Measurements from ENCODE around the gene TSPAN4.

Gene TSPAN4

GRCh38 chr11:794013-794765 lies 48.5 kb upstream of the TSPAN4 start:
- no peak for ATAC-seq
- no peak for TF ChIP-seq TOX (CRISPR knock-in tag; IDR thresholded peaks at IDR 0.05; ENCODE audit: borderline replicate concordance)
- TF ChIP-seq ZFP30 (CRISPR knock-in tag; IDR thresholded peaks at IDR 0.05) = no peak
- no peak for TF ChIP-seq ISL1 (CRISPR knock-in tag; IDR thresholded peaks at IDR 0.05)
- TF ChIP-seq CREB5 (CRISPR knock-in tag; IDR thresholded peaks at IDR 0.05; ENCODE audit: low read depth) = no peak
- TF ChIP-seq RARB (CRISPR knock-in tag; IDR thresholded peaks at IDR 0.05) = no peak
- no peak for TF ChIP-seq TCF4 (CRISPR knock-in tag; IDR thresholded peaks at IDR 0.05; ENCODE audit: borderline replicate concordance)
- TF ChIP-seq ARNTL (CRISPR knock-in tag; IDR thresholded peaks at IDR 0.05; ENCODE audit: borderline replicate concordance, low read depth) = no peak
- TF ChIP-seq ZNF8 (CRISPR knock-in tag; IDR thresholded peaks at IDR 0.05) = no peak
- no peak for TF ChIP-seq ESRRG (CRISPR knock-in tag; IDR thresholded peaks at IDR 0.05)
- no peak for TF ChIP-seq SNAI2 (CRISPR knock-in tag; IDR thresholded peaks at IDR 0.05)
- TF ChIP-seq, protein P1, sequence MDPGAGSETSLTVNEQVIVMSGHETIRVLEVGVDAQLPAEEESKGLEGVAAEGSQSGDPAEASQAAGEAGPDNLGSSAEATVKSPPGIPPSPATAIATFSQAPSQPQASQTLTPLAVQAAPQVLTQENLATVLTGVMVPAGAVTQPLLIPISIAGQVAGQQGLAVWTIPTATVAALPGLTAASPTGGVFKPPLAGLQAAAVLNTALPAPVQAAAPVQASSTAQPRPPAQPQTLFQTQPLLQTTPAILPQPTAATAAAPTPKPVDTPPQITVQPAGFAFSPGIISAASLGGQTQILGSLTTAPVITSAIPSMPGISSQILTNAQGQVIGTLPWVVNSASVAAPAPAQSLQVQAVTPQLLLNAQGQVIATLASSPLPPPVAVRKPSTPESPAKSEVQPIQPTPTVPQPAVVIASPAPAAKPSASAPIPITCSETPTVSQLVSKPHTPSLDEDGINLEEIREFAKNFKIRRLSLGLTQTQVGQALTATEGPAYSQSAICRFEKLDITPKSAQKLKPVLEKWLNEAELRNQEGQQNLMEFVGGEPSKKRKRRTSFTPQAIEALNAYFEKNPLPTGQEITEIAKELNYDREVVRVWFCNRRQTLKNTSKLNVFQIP (CRISPR knock-in tag; IDR thresholded peaks at IDR 0.05; ENCODE audit: borderline replicate concordance, low read depth) = no peak
- TF ChIP-seq PPARA (CRISPR knock-in tag; IDR thresholded peaks at IDR 0.05; ENCODE audit: borderline replicate concordance) = no peak
- no peak for TF ChIP-seq ZNF70 (CRISPR knock-in tag; IDR thresholded peaks at IDR 0.05)
- TF ChIP-seq, protein P2, sequence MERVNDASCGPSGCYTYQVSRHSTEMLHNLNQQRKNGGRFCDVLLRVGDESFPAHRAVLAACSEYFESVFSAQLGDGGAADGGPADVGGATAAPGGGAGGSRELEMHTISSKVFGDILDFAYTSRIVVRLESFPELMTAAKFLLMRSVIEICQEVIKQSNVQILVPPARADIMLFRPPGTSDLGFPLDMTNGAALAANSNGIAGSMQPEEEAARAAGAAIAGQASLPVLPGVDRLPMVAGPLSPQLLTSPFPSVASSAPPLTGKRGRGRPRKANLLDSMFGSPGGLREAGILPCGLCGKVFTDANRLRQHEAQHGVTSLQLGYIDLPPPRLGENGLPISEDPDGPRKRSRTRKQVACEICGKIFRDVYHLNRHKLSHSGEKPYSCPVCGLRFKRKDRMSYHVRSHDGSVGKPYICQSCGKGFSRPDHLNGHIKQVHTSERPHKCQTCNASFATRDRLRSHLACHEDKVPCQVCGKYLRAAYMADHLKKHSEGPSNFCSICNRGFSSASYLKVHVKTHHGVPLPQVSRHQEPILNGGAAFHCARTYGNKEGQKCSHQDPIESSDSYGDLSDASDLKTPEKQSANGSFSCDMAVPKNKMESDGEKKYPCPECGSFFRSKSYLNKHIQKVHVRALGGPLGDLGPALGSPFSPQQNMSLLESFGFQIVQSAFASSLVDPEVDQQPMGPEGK (CRISPR knock-in tag; IDR thresholded peaks at IDR 0.05; ENCODE audit: borderline replicate concordance) = no peak
- TF ChIP-seq ZC3H10 (CRISPR knock-in tag; IDR thresholded peaks at IDR 0.05) = no peak

DNA sequence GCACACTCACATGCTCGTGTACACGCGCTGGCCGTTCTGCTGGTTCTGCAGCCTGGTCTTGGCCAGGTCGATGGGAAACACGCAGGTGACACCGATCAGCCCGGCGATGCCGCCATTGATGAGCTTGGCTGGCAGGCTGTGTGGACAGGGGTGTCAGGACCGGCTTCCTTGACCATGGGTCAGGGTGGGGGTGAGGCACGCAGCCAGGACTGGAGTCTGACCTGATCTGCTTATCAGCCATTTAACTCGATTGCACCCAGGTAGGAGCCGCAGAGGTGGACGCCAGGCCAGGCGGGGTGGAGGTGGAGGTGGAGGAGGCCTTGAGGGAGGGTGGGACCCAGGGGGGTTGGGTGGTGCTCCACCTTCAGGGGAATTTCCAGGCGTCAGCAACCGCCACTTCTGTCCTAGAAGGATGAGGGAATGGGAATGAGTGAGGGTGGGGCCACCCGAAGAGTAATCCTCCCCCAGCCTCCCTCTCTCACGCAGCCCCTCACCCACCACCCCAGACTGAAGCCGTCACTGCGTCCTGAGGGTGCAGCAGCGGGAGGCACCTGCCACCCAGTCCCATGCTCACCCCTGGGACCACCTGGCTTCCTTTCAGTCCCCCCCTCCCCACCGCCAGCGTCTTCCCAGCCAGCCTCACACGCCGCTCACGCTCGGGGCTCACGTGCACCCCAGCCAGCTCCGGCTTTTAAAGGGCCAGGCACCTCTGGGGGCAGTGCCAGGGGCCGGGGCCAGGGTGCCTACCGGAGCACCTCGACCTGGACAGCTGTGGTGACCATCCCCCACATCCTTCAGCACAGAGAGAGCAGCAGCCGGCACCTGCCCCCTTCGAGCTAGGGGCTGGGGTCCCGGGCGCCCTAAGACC lies 47.7 kb upstream of the TSPAN4 start:
- ATAC-seq = no peak
- TF ChIP-seq, protein P2 (CRISPR knock-in tag; IDR thresholded peaks at IDR 0.05; ENCODE audit: borderline replicate concordance) = no peak

GRCh38 chr11:795634-796564 lies 46.8 kb upstream of the TSPAN4 start:
- ATAC-seq = peak; percentile 64
- TF ChIP-seq GLIS3 (CRISPR knock-in tag; IDR thresholded peaks at IDR 0.05) (no peak), ZNF70 (CRISPR knock-in tag; IDR thresholded peaks at IDR 0.05) (no peak), TSHZ2 (CRISPR knock-in tag; IDR thresholded peaks at IDR 0.05) (no peak), ESRRG (CRISPR knock-in tag; IDR thresholded peaks at IDR 0.05) (no peak), OSR1 (CRISPR knock-in tag; IDR thresholded peaks at IDR 0.05) (no peak), TCF4 (CRISPR knock-in tag; IDR thresholded peaks at IDR 0.05; ENCODE audit: borderline replicate concordance) (no peak), ZNF565 (CRISPR knock-in tag; conservative IDR thresholded peaks at IDR 0.05; ENCODE audit: low read depth) (no peak), ZC3H10 (CRISPR knock-in tag; IDR thresholded peaks at IDR 0.05) (no peak), TOX (CRISPR knock-in tag; IDR thresholded peaks at IDR 0.05; ENCODE audit: borderline replicate concordance) (no peak), CSDC2 (CRISPR knock-in tag; IDR thresholded peaks at IDR 0.05) (no peak)
- TF ChIP-seq, protein P2 (CRISPR knock-in tag; IDR thresholded peaks at IDR 0.05; ENCODE audit: borderline replicate concordance) = no peak
- TF ChIP-seq, protein P3, sequence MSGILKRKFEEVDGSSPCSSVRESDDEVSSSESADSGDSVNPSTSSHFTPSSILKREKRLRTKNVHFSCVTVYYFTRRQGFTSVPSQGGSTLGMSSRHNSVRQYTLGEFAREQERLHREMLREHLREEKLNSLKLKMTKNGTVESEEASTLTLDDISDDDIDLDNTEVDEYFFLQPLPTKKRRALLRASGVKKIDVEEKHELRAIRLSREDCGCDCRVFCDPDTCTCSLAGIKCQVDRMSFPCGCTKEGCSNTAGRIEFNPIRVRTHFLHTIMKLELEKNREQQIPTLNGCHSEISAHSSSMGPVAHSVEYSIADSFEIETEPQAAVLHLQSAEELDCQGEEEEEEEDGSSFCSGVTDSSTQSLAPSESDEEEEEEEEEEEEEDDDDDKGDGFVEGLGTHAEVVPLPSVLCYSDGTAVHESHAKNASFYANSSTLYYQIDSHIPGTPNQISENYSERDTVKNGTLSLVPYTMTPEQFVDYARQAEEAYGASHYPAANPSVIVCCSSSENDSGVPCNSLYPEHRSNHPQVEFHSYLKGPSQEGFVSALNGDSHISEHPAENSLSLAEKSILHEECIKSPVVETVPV (CRISPR knock-in tag; IDR thresholded peaks at IDR 0.05) = no peak
